Progenitor cell of endocrine pancreas (in vitro differentiated cells): ENCODE measurements around the gene LRRC56. TPM values are rescaled to one million over a fixed set of nuclear protein-coding genes. Genes with fewer than 3 reads are reported as not detected.

Source experiments
- DNase-seq: peaks from one replicate; pipeline ENCODE4 v3.0.0; 2021; ENCODE audit warnings: low spot score; ENCODE audit not compliant: unreplicated experiment
- H3K27ac Mint-ChIP-seq: 2 replicates; pipeline ENCODE4 v1.8.0; 2021; ENCODE audit warnings: mild to moderate bottlenecking, moderate library complexity, mixed read lengths
- H3K27me3 Mint-ChIP-seq: 2 replicates; pipeline ENCODE4 v1.8.0; 2021; ENCODE audit warnings: mixed read lengths
- H3K36me3 Mint-ChIP-seq: 2 replicates; pipeline ENCODE4 v1.8.0; 2022; ENCODE audit warnings: mixed read lengths; ENCODE audit not compliant: insufficient read depth
- H3K4me1 Mint-ChIP-seq: 2 replicates; pipeline ENCODE4 v1.8.0; 2021; ENCODE audit warnings: low read depth, mixed read lengths
- H3K4me3 Mint-ChIP-seq: 2 replicates; pipeline ENCODE4 v1.8.0; 2021; ENCODE audit warnings: low read depth, mild to moderate bottlenecking, moderate library complexity, mixed read lengths
- H3K9me3 Mint-ChIP-seq: 2 replicates; pipeline ENCODE4 v1.8.0; 2021; ENCODE audit warnings: low read depth, mixed read lengths
- total RNA-seq: library from RNA; stranded (reverse); gene quantifications from 2 replicates; pipeline ENCODE4 v1.2.1, GENCODE V29; 2021
- TF ChIP-seq, protein P1 (sequence below): fragments of 200-600 bp; sonication (generic); IDR thresholded peaks from one replicate; pipeline ENCODE4 v1.5.0; 2021; ENCODE audit warnings: antibody characterized with exemption, mild to moderate bottlenecking; ENCODE audit not compliant: unreplicated experiment

The LRRC56 gene
- total RNA-seq, 1 donor from 2014 or later, result 5.4 TPM

DNA sequence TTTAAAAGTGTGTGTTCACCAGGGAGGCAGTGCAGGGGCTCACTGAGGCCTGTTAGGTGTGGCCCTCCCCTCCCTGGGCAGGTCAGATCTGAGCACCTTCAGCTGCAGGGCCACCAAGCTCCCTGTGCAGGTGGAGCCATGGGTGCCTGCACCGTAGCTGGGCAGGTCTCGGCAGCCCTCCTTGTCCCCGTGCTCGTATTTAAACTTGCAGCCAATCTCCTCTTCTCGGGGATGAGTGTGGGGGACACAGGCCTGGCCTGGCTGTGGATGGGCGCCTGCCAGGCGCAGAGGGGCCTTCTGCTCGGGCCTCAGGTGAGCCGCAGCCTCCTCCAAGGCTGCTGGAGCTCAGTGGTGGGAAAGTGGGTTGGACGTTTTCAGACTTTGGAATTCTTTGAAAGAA, 58.1 kb downstream of the LRRC56 start:
- no peak overlapping the region for H3K27ac Mint-ChIP-seq
- no peak overlapping the region for H3K4me3 Mint-ChIP-seq
- H3K9me3 Mint-ChIP-seq, result no peaks in the 10 kb centered on the region
- H3K36me3 Mint-ChIP-seq, result peaks cover 19% of the 10 kb centered on the region
- H3K4me1 Mint-ChIP-seq, result no peaks in the 10 kb centered on the region
- DNase-seq, result no peak
- no peaks in the 10 kb centered on the region for H3K27me3 Mint-ChIP-seq
- TF ChIP-seq, protein P1, sequence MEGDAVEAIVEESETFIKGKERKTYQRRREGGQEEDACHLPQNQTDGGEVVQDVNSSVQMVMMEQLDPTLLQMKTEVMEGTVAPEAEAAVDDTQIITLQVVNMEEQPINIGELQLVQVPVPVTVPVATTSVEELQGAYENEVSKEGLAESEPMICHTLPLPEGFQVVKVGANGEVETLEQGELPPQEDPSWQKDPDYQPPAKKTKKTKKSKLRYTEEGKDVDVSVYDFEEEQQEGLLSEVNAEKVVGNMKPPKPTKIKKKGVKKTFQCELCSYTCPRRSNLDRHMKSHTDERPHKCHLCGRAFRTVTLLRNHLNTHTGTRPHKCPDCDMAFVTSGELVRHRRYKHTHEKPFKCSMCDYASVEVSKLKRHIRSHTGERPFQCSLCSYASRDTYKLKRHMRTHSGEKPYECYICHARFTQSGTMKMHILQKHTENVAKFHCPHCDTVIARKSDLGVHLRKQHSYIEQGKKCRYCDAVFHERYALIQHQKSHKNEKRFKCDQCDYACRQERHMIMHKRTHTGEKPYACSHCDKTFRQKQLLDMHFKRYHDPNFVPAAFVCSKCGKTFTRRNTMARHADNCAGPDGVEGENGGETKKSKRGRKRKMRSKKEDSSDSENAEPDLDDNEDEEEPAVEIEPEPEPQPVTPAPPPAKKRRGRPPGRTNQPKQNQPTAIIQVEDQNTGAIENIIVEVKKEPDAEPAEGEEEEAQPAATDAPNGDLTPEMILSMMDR, result no peak

DNA sequence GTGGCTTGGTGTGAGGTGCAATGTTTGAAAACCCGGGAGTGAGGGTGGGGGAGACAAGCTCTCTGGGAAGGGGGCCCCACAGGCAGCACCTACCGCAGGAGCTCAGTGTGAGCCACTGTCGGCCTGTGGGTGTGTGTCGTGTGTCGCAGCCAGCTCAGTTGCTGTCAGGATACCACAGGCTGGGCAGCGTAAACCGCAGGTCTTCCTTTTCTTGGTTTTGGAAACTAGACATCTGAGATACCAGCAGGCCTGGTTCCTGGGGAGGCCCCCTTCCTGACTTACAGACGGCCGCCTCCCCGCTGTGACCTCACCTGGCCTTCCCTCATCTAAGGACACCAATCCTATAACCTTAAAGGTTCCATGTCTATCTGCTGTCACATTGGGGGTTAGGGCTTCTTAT, 59.0 kb downstream of the LRRC56 start:
- Mint-ChIP-seq H3K36me3 (peaks cover 17% of the 10 kb centered on the region), H3K27ac (no peak overlapping the region), H3K9me3 (no peaks in the 10 kb centered on the region), H3K4me3 (no peak overlapping the region), H3K27me3 (no peaks in the 10 kb centered on the region), H3K4me1 (no peaks in the 10 kb centered on the region)
- TF ChIP-seq, protein P1, result no peak
- DNase-seq, result no peak

- Mint-ChIP-seq H3K4me3 (no peak overlapping the region), H3K9me3 (no peaks in the 10 kb centered on the region), H3K4me1 (no peaks in the 10 kb centered on the region), H3K36me3 (peaks cover 16% of the 10 kb centered on the region), H3K27ac (peak overlapping the region; percentile 67), H3K27me3 (no peaks in the 10 kb centered on the region)
- TF ChIP-seq, protein P1, result peak; percentile 32
- DNase-seq, result no peak
Observed at GRCh38 chr11:597166-597725, 59.9 kb downstream of the LRRC56 start.

DNA sequence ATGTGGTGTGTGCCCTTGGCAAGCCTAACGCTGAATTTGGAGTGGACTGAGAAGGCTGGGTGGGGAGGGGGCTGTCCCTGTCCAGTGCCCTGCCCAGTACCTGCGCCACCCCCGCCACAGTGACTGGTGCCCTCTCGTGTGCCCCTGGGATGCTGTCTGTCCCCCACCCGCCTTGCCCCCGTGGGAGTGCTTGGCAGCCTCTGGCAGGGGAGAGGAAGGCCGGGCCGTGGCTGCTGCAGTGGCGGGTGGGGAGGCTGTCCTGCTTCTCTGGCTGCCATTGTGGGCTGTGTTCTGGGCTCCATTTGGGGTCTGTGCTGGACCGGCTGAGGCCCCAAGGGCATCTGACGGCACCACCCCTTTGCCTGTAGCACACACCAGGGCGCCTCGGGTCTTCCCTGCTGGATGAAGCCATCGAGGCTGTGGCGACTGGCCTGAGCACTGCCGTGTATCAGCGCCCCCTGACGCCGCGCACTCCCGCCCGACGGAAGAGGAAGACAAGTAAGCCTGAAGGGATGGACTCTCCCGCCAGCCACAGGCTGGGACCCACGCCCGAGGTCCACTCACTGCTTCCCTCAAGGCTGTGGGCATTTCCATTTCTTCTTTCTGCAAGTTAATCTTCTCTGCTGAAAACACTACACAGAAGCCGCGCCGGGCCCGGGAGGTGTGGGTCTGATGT, 60.8 kb downstream of the LRRC56 start:
- TF ChIP-seq, protein P1, result no peak
- Mint-ChIP-seq H3K27me3 (no peaks in the 10 kb centered on the region), H3K4me3 (no peak overlapping the region), H3K36me3 (peaks cover 13% of the 10 kb centered on the region), H3K9me3 (no peaks in the 10 kb centered on the region), H3K27ac (no peak overlapping the region), H3K4me1 (no peaks in the 10 kb centered on the region)
- no peak for DNase-seq

DNA sequence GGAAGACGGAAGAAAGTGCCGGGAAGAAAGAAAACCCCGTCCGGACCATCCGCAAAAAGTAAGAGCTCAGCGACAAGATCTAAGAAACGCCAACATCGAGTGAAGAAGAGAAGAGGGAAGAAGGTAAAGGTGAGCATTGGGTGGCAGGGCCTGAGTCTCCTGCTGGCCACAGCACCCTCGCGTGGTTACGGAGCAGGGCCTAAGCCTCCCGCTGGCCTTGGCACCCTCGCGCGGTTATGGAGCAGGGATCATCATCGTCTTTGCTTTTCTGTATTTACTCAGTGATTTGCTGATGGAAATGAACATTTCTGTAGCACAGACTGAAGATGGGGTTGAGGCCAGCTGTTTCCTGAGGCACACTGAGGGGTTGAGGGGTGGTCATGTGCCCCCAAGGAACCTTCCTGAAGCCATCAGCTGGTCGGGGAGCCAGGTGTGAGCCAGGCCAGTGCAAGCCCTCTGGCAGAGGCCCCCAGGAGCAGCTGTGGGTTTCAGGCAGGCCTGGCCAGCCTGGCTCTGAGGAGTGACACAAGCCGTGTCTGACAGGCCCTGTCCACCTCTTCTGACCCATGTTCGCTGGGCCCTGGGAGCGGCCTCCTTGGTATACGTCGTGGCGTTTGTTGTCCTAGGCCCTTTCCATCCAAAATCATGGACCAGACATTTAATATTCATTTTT, 64.4 kb downstream of the LRRC56 start:
- no peaks in the 10 kb centered on the region for H3K4me1 Mint-ChIP-seq
- no peak overlapping the region for H3K4me3 Mint-ChIP-seq
- peak overlapping the region; percentile 67 for H3K27ac Mint-ChIP-seq
- H3K36me3 Mint-ChIP-seq, result peaks cover 15% of the 10 kb centered on the region
- no peaks in the 10 kb centered on the region for H3K9me3 Mint-ChIP-seq
- no peak for DNase-seq
- H3K27me3 Mint-ChIP-seq, result no peaks in the 10 kb centered on the region
- TF ChIP-seq, protein P1, result no peak
